ENCODE data around the gene GRK5.

The GRK5 gene

DNA sequence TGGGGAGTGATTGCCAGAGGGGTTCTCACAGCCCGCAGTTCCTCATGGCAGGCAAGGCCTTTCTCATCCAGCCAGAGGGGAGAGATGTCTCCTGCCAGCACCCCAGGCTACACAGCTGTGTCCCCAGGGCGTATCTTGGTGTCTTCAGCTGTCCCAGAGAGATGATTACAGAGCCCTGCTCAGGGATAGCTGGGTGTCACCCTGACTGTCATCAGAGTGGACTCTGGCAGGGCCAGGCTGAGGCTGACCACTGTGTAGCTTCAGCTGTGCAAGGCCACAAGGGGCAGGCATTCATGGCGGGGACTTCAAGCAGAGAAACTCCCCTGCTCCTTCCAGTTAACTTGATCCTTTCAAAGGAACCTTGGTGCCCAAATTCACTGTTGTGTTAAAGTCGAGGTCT lies 211.0 kb downstream of the GRK5 start:
- DNase-seq (ENCODE audit: low read depth): no peak
- TF ChIP-seq CTCF (IDR thresholded peaks at IDR 0.05; ENCODE audit: low read depth, low read length, missing control alignments): no peak
- no peak overlapping the region for H3K4me3 ChIP-seq (ENCODE audit: low read depth, low read length)

DNA sequence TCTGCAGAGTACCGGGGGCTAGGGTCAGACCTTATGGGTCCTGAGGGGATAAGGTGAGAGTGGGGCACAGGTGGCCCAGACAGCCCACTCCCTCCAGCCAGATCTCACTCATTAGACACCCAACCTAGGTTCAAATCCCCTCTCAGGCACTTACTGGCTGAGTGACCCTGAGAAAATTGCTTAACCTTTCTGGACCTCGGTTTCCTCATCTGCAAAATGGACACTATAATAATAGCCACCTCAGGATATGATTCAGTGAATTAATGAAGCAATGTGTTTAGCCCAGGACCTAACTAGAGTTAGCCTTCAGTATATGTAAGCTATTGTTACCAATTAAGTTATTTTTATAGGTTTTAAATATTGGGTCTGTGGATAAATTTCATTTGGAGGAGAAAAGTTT lies 212.6 kb downstream of the GRK5 start:
- DNase-seq (ENCODE audit: low read depth): no peak
- H3K4me3 ChIP-seq (ENCODE audit: low read depth, low read length): no peak overlapping the region
- TF ChIP-seq CTCF (IDR thresholded peaks at IDR 0.05; ENCODE audit: low read depth, low read length, missing control alignments): no peak

DNA sequence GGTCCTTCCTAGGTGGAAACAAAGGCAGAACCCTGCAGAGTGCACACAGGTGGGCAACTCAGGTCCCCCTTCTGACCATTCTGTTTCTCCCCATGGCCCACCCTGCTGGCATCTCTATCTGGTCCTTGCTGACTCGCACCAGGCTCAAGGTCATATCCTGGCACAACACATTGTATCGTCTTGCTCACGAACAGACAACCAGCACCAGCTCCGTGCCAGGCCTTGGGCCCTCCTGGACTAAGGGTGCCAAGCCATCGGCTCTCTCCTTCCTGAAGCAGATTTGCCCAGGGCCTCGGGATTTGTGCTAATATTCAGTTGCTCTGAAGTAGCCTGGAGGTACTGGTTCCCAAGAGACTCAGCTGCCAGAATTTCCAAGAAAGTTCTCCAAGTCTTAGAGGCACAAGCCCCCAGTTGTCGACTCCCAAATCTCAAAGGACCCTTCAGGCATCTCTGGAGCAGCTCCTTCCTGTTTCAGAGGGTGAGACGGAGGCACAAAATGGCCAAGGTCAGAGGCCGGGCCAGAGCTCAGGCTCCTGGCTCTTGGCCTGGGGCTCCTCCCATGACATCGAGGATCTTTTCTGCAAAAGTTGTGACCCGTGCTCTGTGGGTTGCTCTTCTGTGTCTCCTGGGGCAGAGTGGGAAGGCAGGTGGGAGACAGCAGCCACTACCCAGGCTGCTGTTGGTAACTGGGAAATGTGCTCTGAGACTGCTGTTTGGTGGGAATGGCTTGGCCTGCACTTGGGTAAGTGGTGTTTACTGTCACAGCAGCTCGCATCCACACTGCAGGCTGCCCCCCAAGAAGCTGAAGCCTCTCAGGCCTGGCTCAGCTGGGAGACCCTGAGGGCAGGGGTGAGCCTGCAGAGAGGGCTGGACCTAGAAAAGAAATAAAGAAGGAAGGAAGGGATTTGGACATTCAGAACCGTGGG lies 213.8 kb downstream of the GRK5 start:
- no peak for DNase-seq (ENCODE audit: low read depth)
- TF ChIP-seq CTCF (IDR thresholded peaks at IDR 0.05; ENCODE audit: low read depth, low read length, missing control alignments): no peak
- no peak overlapping the region for H3K4me3 ChIP-seq (ENCODE audit: low read depth, low read length)

GRCh38 chr10:119421891-119422681 lies 214.7 kb downstream of the GRK5 start:
- no peak for DNase-seq (ENCODE audit: low read depth)
- no peak for TF ChIP-seq CTCF (IDR thresholded peaks at IDR 0.05; ENCODE audit: low read depth, low read length, missing control alignments)

GRCh38 chr10:119422682-119423509 lies 215.5 kb downstream of the GRK5 start:
- DNase-seq (ENCODE audit: low read depth): no peak
- TF ChIP-seq CTCF (IDR thresholded peaks at IDR 0.05; ENCODE audit: low read depth, low read length, missing control alignments): no peak
- H3K4me3 ChIP-seq (ENCODE audit: low read depth, low read length): no peak overlapping the region

More at GRCh38 chr10:119421891-119422681, 214.7 kb downstream of the GRK5 start:
- no peak overlapping the region for H3K4me3 ChIP-seq (ENCODE audit: low read depth, low read length)

DNA sequence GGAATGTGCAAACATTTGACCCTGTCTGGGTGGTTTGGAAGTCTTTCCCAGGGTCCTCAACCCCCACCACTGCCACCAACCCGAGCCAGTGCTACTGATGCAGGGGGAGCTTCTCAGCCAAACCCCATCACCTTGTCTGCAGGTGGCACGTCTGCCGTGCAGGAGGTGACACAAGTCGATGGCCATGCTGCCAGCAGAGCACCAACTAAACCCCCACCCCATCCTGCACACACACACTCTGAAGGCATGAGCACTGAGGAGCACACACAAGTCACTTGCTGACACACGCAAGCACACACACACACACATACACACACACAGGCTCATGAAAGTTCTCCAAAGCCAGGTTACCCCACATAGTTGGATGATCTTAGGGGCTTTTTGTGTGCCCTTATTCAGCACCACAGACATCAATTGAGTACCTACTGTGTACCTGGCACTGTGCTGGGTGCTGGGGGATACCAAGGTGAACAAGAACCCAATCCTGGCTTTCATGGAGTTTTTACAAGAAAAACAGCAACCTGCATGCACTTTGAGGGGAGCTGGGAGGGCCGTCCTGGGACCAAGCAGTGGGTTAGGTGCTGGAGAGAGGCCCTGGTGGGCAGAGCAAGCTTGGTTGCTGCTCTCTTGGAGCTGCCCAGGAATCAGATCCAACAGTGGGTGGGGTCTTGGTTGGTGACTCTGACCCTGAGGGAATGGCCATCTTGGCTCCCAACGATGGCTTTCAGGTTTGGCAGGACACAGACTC lies 216.3 kb downstream of the GRK5 start:
- no peak for DNase-seq (ENCODE audit: low read depth)
- H3K4me3 ChIP-seq (ENCODE audit: low read depth, low read length): no peak overlapping the region
- TF ChIP-seq CTCF (IDR thresholded peaks at IDR 0.05; ENCODE audit: low read depth, low read length, missing control alignments): no peak
